Measurements from ENCODE around the gene GPR42.
"Not testable (repeated sequence)": the region's sequence is repeated elsewhere in the genome, so short reads cannot be mapped to it uniquely, and the experiment has no call there.

GPR42 gene

GRCh38 chr19:35363711-35364425, 7.0 kb upstream of the GPR42 start:
- no peak for DNase-seq (ENCODE audit: low spot score)

- no peak for DNase-seq (ENCODE audit: low spot score)
These were observed 5.6 kb upstream of the GPR42 start for GRCh38 chr19:35365303-35365702.

DNA sequence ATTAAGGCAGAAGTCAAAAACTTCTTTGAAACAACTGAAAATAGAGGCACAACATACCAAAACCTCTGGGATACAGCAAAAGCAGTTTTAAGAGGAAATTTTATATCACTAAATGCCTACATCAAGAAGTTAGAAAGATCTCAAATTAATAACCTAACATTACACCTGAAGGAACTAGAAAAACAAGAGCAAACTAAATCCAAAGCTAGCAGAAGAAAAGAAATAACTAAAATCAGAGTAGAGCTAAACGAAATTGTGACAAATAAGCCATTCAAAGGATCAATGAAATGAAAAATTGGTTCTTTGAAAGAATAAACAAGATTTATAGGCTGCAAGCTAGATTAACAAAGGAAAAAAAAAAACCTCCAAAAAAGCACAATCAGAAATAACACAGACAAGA, 2.5 kb upstream of the GPR42 start:
- no peak for DNase-seq (ENCODE audit: low spot score)

DNA sequence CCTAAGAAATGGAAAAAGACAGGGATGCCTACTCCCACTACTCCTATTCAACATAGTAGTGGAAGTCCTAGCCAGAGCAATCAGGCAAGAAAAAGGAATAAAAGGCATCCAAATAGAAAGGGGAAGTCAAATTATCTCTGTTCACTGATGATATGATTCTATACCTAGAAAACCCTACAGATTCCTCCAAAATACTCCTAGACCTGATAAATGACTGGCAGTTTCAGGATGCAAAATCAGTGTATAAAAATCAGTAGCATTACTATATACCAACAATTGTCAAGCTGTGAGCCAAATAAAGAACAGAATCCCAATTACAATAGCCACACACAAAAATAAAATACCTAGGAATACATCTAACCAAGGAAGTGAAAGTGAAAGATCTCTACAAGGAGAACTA, 1.3 kb upstream of the GPR42 start:
- DNase-seq (ENCODE audit: low spot score), result no peak

DNA sequence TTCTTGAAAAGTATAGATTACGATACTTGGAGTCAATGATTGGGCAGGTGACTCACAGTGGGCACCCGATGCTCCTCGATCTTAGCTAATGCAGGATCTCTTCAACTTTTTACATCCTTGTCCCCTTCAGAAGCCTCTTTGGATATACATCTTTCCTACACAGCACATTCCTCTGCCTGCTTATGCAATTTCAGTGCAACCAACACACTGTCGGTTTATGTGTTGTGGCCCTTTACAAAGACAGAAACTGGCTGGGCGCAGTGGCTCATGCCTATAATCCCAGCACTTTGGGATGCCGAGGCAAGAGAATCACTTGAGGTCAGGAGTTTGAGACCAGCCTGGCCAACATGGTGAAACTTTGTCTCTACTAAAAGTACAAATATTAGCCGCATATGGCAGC, 2.6 kb downstream of the GPR42 start:
- no peak for DNase-seq (ENCODE audit: low spot score)

DNA sequence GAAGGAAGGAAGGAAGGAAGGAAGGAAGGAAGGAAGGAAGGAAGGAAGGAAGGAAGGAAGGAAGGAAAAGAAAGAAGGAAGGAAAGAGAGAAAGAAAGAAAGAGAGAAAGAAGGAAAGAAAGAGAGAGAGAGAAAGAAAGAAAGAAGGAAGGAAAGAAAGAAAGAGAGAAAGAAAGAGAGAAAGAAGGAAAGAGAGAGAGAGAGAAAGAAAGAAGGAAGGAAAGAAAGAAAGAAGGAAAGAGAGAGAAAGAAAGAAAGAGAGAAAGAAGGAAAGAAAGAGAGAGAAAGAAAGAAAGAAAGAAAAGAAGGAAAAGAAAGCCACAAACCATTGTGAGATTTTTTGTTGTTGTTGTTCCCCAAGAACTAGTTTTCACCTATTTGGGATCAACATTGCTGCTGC, 3.2 kb downstream of the GPR42 start:
- DNase-seq (ENCODE audit: low spot score), result not testable (repeated sequence)

- no peak for DNase-seq (ENCODE audit: low spot score)
These were observed 4.8 kb downstream of the GPR42 start for GRCh38 chr19:35375505-35376307.

- no peak for DNase-seq (ENCODE audit: low spot score)
These were observed 6.8 kb downstream of the GPR42 start for GRCh38 chr19:35377656-35378055.

- DNase-seq (ENCODE audit: low spot score), result no peak
These were observed 7.5 kb downstream of the GPR42 start for GRCh38 chr19:35378356-35378755.

GRCh38 chr19:35379545-35379944, 8.7 kb downstream of the GPR42 start:
- DNase-seq (ENCODE audit: low spot score), result not testable (repeated sequence)

DNA sequence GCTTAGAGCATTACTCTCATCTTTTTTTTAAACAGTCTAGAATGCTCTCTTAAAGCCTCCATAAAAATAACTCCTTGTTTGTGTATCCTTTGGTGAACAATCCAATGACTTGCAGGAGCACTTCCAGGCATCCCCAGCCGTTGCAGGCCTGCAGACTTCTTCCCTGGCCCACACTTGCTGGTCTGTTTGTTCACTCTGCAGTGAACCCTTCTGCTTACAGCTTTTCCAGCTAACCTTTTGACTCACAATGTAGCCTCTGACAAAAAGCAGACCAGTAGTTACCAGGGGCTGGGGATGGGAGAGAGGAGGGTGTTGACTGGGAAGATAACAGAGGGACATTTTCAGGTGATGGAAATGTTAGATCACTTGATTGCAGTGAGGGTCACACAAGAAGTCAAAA, 9.1 kb downstream of the GPR42 start:
- no peak for DNase-seq (ENCODE audit: low spot score)

- no peak for DNase-seq (ENCODE audit: low spot score)
These were observed 9.7 kb downstream of the GPR42 start for GRCh38 chr19:35380450-35381124.

GRCh38 chr19:35381318-35381717, 10.4 kb downstream of the GPR42 start:
- no peak for DNase-seq (ENCODE audit: low spot score)

- no peak for DNase-seq (ENCODE audit: low spot score)
These were observed 11.1 kb downstream of the GPR42 start for GRCh38 chr19:35381926-35382325.

GRCh38 chr19:35383536-35383935, 12.7 kb downstream of the GPR42 start:
- no peak for DNase-seq (ENCODE audit: low spot score)

DNA sequence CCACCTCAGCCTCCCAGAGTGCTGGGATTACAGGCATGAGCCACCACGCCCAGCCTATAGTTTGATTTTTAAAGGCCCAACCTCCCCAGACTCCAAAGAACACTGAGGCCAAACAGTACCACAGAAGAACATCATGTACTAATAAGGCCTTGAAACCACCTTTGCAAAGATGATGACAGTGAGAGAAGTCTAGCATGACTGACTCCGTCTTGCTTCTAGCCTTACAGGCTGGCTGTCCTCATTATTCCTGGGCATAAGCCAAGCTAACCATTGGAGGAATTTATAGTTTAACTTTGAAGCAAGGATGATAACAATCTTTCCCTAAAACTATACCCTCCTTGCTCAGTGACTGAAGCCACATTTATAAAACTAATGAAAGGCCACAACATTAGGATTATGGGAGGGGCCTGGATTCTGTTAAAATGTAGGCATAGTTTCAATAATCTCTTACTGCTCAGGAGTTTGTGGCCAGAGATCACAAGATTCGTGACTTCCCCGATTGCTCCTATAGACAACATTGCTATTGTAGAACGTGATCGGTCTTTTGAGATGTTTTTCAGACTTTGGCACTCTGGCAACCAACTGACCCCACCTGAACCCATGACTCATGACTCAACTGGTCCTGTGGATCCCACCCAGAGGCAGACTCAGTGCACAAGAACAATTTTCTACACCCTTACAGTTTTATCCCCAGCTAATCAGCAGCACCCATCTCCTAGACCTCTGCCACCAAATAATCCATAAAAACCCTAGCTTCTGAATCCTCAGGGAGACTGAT, 17.6 kb downstream of the GPR42 start:
- no peak for DNase-seq (ENCODE audit: low spot score)

DNA sequence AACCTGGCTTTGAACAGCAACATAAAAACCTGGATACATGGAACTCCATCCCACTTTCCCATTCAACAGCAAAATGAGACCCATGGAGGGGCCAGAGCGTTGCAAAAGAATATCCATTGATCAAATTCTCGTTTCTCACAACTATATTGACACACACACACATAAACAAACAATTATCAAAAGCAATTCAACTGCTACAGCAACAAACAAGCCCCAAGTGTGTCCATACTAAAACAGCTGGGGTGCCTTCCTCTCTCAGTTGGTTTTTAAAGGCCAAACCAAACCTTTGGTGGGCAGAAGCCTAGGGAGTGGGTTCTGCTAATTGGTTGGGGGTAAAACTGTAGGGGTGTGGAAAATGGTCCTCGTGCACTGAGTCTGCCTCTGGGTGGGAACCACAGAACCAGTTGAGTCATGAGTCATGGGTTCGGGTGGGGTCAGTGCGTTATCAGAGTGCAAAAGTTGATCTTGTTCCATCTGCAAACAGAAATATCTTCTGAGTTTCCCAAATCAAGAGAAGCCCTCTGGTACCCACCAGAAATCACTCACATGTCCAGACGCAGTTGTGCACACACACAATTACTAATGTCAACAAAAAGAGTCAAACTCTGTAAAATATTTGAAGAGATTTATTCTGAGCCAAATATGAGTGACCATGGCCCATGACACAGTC, 18.5 kb downstream of the GPR42 start:
- no peak for DNase-seq (ENCODE audit: low spot score)

DNA sequence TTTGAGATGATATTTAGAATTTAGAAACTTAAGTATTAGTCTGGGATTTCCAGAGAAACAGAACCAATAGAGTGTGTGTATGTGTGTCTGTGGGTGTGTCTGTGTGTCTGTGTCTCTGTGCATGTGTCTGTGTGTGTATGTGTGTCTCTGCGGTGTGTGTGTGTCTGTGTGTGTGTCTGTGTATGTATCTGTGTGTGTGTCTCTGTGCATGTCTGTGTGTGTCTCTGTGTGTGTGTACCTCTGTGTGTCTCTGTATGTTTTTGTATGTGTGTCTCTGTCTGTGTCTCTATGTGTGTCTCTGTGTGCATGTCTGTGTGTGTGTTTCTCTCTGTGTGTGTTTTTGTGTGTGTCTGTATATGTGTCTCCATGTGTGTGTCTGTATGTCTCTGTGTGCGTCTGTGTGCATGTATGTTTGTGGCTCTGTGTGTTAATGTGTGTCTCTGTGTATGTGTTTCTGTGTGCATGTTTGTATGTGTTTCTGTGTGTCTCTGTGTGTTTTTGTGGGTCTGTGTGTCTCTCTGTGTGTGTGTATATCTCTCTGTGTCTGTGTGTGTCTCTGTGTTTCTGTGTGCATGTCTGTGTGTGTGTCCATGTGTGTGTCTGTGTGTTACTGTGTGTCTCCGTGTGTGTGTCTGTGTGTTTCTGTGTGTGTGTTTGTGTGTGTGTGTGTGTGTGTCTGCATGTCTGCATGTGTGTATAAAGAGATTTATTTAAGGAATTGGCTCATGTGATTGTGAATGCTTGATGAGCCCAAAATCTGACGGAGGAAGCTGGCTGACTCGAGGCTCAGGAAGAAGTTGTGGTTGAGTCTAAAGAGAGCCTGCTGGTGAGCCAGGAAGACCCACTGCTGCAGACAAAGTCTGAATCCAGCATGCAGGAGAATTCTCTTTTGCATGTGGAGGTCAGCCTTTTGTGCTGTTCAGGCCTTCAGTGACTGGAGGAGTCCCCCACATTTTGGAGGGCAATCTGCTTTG, 22.2 kb downstream of the GPR42 start:
- DNase-seq (ENCODE audit: low spot score), result no peak

DNA sequence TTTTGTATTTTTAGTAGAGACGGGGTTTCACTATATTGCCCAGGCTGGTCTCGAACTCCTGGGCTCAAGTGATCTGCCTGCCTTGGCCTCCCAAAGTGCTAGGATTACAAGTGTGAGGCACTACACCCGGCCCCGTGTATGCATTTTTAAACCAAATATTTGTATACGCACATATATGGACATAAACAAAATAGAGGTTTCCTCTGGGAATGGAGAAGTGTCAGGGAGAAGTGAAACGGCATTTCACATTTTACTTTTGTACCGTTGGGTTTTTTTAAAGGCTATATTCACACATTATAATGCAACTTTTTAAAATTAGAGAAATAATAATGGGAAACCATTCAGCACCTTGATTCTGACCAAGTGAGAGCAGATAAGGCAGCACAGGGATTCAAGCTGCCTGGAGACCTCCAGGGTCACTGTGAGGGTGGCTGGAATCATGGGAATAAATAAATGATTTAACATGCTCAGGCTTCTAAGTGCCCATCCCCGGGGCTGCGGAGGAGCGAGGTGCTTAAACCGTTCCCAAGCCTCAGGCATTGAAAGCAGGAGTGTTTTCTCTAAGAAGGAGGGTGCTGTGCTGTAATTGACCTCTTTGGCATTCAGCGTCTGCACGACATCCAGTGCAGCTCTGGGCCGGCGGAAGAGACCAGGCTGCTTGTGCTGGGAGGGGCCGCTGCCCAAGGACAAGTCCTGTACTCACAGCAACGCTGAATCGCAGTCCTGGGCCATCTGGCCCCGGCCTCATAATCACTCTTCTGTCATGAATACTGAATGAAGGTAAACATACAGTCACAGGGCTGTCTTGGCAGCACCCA, 24.7 kb downstream of the GPR42 start:
- no peak for DNase-seq (ENCODE audit: low spot score)
